HG03097 (cell line): ENCODE data around the gene PRADC1.

Experiments
- ATAC-seq: cut with Tn5 transposase; IDR thresholded peaks from one replicate; pipeline ENCODE4 v1.9.1; 2021; ENCODE audit not compliant: unreplicated experiment, low FRiP score

PRADC1 gene

DNA sequence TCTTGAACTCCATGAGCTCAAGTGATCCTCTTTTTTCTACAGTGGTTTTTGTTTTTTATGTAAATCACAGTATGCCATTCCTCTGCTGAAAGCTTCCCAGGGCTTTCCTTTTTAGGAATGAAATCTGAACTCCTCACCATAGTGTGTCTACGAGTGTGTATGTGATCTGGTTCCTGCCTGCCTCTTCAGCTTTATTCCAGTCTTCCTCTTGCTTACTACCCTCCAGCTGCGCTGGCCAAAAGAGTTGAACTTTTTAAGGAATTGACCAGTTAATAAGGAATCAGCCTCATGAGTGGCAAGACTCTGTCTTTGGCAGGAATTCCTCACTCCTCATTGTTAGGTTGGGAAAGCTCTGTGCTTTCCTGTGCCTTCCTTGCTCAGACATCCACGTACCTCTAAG lies 5.1 kb upstream of the PRADC1 start:
- ATAC-seq, result no peak

DNA sequence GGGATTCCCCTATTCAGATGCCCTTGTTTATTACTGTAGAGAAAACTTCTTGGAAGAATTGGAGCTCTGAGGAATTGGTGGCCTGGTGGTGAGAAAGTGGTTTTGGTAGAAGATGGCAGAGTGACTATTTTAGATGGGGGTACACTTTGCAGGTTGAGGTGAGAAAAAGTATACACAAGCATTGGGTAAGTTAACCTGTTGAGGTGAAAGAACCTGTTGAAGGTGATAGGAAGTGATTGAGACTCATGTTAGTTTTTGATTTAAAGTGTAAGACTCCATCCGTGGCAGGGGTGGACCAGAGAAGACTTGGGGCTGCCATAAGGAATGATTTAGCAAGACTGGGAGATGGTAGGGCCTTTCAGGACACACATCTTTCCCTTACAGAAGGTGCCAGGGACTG lies 4.1 kb upstream of the PRADC1 start:
- no peak for ATAC-seq

GRCh38 chr2:73235315-73236028 lies 2.4 kb upstream of the PRADC1 start:
- ATAC-seq, result no peak

DNA sequence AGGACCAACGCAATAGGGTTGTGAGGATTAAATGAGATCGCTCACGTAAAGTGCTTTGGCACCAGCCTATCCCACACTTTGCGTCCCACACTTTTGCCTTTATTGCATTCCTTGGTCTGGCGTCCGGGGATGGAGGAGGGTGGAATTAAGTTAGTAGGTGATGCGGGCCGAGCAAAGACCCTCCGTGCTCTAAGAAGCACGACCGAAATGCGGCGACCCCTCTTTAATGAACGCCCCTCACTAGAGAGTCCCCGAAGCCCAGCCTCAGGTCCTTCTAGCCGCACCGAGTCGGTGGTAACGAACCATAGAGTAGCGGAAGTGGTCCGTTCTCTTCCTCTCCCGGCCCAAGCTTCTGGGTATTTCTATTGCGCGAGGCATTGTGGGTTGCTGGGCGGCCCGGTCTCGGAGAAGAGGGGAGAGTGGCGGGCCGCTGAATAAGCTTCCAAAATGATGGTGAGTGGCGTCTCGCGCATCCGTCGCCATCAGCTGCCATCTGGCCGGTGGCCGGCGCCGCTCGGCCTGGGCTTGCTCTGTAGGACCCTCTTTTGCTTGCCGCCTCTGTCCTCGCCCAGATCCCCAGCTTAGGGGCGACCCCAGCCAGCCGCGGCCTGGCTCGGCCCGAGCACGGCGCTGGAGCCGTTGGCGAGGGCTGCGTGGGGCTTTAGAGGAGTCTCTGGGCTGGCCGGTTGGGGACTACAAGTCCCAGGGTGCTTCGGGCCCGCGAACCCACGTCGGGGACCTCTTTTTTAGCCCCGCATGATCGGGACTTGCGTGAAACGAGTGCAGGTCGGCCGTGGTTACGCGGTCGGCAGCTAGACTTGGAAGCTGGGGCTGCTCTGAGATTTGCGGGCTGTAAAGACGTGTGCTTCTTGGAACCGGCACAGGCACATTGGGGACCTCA lies 1.1 kb upstream of the PRADC1 start, which contains the start of gene CCT7:
TSS of gene CCT7 (plus strand) at position 377 of the 901 bp plus-strand sequence. CDS start at position 448, 71 bp downstream.
- peak; percentile 58 for ATAC-seq

- no peak for ATAC-seq
Observed at GRCh38 chr2:73232403-73233153, 461 bp downstream of the PRADC1 start.

GRCh38 chr2:73228631-73229030 lies 4.4 kb downstream of the PRADC1 start:
- no peak for ATAC-seq

- no peak for ATAC-seq
Observed at GRCh38 chr2:73227086-73227485, 6.0 kb downstream of the PRADC1 start.

DNA sequence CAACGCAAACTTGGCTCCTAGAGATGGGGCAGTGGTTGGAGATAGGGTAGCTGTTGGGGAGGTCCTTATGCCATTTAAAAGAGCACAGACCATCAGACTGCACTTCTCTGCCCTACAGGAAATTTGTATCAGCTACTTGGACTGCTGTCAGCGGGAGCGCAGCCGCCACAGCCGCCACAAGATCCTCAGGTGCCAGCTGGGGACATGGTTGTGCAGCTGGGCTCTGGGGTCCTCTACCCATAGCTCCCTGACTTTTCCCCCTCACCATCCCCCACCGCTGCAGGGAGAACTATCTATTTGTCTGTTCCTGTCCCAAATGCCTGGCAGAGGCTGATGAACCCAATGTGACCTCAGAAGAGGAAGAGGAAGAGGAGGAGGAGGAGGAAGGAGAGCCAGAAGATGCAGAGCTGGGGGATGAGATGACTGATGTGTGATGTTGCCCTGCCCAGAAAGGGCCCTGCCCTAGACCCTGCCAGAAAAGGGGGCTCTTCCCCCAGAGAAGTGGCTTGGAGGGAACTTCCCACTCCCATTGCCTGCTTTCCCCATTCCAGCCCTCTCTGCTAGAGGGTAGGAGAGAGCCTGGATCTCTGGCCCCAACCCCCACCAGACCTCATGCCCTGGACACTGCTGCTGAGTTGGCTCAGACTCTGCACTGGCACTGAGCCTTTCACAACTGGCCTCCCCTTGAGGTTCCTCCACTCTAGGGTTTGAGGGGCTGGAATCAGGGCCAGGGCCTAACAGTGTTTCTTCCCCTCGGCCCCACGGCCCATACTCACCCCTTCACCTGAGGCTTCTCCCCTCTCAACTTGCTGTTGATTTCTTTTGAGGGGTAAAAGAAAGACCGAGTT lies 7.3 kb downstream of the PRADC1 start:
- ATAC-seq, result no peak

GRCh38 chr2:73223821-73224220 lies 9.2 kb downstream of the PRADC1 start:
- ATAC-seq, result no peak

GRCh38 chr2:73218298-73218697 lies 14.7 kb downstream of the PRADC1 start:
- ATAC-seq, result no peak

GRCh38 chr2:73217826-73218225 lies 15.2 kb downstream of the PRADC1 start:
- ATAC-seq, result no peak

DNA sequence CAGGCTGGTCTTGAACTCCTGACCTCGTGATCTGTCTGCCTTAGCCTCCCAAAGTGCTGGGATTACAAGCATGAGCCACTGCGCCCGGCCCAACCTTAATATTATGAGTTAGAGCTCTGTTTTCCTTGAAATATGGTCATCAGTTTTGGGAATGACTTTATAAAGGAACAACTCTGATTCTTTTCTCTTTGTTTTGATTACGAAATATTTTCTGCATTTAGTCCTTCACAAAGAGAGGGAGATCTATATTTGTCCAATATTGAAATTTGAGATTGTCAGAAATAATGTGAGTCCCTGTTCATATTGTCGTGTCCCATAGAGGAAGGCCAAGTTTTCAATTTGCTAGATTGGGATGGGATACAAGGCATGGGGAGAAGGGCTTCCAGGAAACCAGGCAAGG lies 15.9 kb downstream of the PRADC1 start:
- ATAC-seq, result no peak

GRCh38 chr2:73215254-73215653 lies 17.8 kb downstream of the PRADC1 start:
- no peak for ATAC-seq

GRCh38 chr2:73214120-73215035 lies 18.7 kb downstream of the PRADC1 start, which contains the start of gene SMYD5:
Gene SMYD5 (plus strand): TSS chr2:73214245. CDS start chr2:73214267, 22 bp downstream.
- peak; percentile 91 for ATAC-seq

- peak; percentile 66 for ATAC-seq
Observed at GRCh38 chr2:73212448-73213176, 20.4 kb downstream of the PRADC1 start.

GRCh38 chr2:73212098-73212447 lies 21.0 kb downstream of the PRADC1 start:
- no peak for ATAC-seq

DNA sequence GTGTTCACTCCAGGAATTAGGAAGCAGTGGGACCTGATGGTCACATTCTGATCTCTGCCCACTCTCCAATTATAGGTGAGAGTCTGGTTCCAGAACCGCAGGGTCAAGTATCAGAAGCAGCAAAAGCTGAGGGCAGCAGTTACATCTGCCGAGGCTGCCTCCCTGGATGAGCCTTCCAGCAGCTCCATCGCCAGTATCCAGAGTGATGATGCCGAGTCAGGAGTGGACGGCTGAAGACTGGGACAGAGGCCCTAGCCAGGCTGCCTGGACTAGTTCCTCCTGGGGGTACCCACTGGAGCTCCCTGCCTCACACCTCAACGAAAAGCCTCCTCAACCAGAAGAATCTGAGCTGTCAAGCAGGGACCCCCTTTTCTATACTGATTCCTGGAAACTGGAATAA lies 22.3 kb downstream of the PRADC1 start:
- ATAC-seq, result no peak

GRCh38 chr2:73210019-73210418 lies 23.0 kb downstream of the PRADC1 start:
- no peak for ATAC-seq
